ENCODE data around the gene CDKAL1. TPM values are rescaled to one million over a fixed set of nuclear protein-coding genes. Genes with fewer than 3 reads are reported as not detected.

CDKAL1 gene
- polyA plus RNA-seq, 2 of the 4 experiments (the other 2 are of a cell fraction): 4.7 to 8.3 TPM

DNA sequence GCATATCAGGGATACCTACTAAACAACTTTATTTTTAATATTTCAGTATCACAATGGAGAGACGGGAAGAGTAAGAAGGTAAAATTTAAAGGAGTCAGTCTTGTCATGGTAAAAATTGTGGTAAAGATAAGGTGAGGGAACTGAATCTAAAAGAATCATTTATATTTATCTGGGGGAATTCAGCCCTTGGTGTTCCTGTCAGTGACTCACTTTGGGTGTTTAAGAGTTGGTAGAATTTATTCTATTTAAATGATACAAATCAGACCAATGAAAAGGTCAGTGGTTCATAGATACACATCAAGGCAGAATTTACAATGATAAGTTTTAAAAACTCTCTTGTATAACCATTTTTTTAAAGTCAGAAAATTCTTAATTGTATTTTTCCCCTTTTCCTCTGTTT is 164.4 kb downstream of the CDKAL1 start:
- no peak overlapping the region for H3K4me3 ChIP-seq
- DNase-seq (ENCODE audit: low read depth in 1 of 2, low spot score in 1 of 2) (no peak), FAIRE-seq (no peak), ATAC-seq (no peak)
- no peak overlapping the region for H3K27ac ChIP-seq
- 91% methylated on average over 1 of the region's 1 CpG for WGBS (ENCODE audit: missing lambda C conversion rate)
- H3K9me3 ChIP-seq: no peaks in the 10 kb centered on the region
- ChIA-PET CTCF (no interaction called here), POLR2A (no interaction called here)
- no peak for TF ChIP-seq HOXA7 (CRISPR knock-in tag; IDR thresholded peaks at IDR 0.05)
- no peak for TF ChIP-seq ZFP36 (IDR thresholded peaks at IDR 0.05; ENCODE audit: borderline replicate concordance, partially characterized antibody)
- TF ChIP-seq MAFK (IDR thresholded peaks at IDR 0.05; ENCODE audit: partially characterized antibody): no peak
- TF ChIP-seq PHF8 (IDR thresholded peaks at IDR 0.05; ENCODE audit: borderline replicate concordance, low read depth): no peak
- TF ChIP-seq JUNB (IDR thresholded peaks at IDR 0.05): no peak
- TF ChIP-seq, protein P1, sequence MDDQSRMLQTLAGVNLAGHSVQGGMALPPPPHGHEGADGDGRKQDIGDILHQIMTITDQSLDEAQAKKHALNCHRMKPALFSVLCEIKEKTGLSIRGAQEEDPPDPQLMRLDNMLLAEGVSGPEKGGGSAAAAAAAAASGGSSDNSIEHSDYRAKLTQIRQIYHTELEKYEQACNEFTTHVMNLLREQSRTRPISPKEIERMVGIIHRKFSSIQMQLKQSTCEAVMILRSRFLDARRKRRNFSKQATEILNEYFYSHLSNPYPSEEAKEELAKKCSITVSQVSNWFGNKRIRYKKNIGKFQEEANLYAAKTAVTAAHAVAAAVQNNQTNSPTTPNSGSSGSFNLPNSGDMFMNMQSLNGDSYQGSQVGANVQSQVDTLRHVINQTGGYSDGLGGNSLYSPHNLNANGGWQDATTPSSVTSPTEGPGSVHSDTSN (IDR thresholded peaks at IDR 0.05): no peak
- no peak for TF ChIP-seq NPAS2 (CRISPR knock-in tag; IDR thresholded peaks at IDR 0.05; ENCODE audit: borderline replicate concordance)
- no peak for TF ChIP-seq POLR2A (IDR thresholded peaks at IDR 0.05; ENCODE audit: low read length)
- TF ChIP-seq SMC3 (IDR thresholded peaks at IDR 0.05): no peak
- TF ChIP-seq, protein P2, sequence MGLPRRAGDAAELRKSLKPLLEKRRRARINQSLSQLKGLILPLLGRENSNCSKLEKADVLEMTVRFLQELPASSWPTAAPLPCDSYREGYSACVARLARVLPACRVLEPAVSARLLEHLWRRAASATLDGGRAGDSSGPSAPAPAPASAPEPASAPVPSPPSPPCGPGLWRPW (IDR thresholded peaks at IDR 0.05): no peak
- TF ChIP-seq, protein P3, sequence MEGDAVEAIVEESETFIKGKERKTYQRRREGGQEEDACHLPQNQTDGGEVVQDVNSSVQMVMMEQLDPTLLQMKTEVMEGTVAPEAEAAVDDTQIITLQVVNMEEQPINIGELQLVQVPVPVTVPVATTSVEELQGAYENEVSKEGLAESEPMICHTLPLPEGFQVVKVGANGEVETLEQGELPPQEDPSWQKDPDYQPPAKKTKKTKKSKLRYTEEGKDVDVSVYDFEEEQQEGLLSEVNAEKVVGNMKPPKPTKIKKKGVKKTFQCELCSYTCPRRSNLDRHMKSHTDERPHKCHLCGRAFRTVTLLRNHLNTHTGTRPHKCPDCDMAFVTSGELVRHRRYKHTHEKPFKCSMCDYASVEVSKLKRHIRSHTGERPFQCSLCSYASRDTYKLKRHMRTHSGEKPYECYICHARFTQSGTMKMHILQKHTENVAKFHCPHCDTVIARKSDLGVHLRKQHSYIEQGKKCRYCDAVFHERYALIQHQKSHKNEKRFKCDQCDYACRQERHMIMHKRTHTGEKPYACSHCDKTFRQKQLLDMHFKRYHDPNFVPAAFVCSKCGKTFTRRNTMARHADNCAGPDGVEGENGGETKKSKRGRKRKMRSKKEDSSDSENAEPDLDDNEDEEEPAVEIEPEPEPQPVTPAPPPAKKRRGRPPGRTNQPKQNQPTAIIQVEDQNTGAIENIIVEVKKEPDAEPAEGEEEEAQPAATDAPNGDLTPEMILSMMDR (IDR thresholded peaks at IDR 0.05): no peak
- TF ChIP-seq MAZ (IDR thresholded peaks at IDR 0.05; ENCODE audit: borderline replicate concordance, low read depth, low read length): no peak
- no peak for TF ChIP-seq EHF (CRISPR knock-in tag; IDR thresholded peaks at IDR 0.05)
- TF ChIP-seq EHMT2 (IDR thresholded peaks at IDR 0.05; ENCODE audit: low read depth): no peak
- TF ChIP-seq EP300 (IDR thresholded peaks at IDR 0.05): no peak
- no peak for TF ChIP-seq CEBPB (IDR thresholded peaks at IDR 0.05)
- TF ChIP-seq MYC (IDR thresholded peaks at IDR 0.05; ENCODE audit: borderline replicate concordance, low read length): no peak
- TF ChIP-seq ZNF302 (CRISPR knock-in tag; IDR thresholded peaks at IDR 0.05): no peak
- no peak for TF ChIP-seq RCOR1 (IDR thresholded peaks at IDR 0.05; ENCODE audit: low read depth, low read length)
- TF ChIP-seq HDAC2 (IDR thresholded peaks at IDR 0.05): no peak
- H3K4me1 ChIP-seq: no peaks in the 10 kb centered on the region; the same call in 2 of the 3 replicates
- no peak overlapping the region for H3K4me2 ChIP-seq

DNA sequence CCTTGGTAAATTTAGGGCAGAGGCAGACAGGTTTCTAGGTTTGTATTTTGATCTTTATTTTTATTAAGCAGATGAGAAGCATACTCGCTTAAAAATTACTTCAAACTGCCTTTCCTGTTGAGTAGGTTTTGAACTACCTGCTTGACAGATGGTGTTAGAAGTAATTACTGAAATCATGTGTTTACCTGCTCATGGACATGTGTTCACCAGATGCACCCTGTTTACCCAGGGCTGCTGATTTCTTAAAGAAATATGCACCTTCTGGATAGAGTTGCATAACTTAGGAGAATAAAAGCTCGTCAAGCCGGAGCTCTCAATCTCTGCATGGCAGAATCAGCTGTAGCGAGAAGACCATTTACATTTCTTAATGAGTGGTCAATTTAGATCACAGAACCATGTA is 165.1 kb downstream of the CDKAL1 start:
- ATAC-seq (no peak), DNase-seq (ENCODE audit: low read depth in 1 of 2, low spot score in 1 of 2) (no peak), FAIRE-seq (no peak)
- Histone ChIP-seq H3K4me2 (no peak overlapping the region), H3K27ac (no peak overlapping the region), H3K4me3 (no peak overlapping the region), H3K9me3 (no peaks in the 10 kb centered on the region), H3K4me1 (peaks cover 7% of the 10 kb centered on the region)
- ChIA-PET CTCF (no interaction called here), POLR2A (no interaction called here)
- TF ChIP-seq FOXS1 (CRISPR knock-in tag; IDR thresholded peaks at IDR 0.05) (no peak), NR3C1 (IDR thresholded peaks at IDR 0.05) (no peak), CBX8 (IDR thresholded peaks at IDR 0.05) (no peak), FOSL2 (IDR thresholded peaks at IDR 0.05) (no peak), FOSL2 (CRISPR knock-in tag; IDR thresholded peaks at IDR 0.05) (no peak), PHF8 (IDR thresholded peaks at IDR 0.05; ENCODE audit: borderline replicate concordance, low read depth) (no peak), CHD2 (IDR thresholded peaks at IDR 0.05; ENCODE audit: low read length, partially characterized antibody) (no peak), HOXB5 (CRISPR knock-in tag; IDR thresholded peaks at IDR 0.05) (no peak), JUN (IDR thresholded peaks at IDR 0.05) (no peak), TFCP2L1 (CRISPR knock-in tag; IDR thresholded peaks at IDR 0.05) (no peak), MAFK (IDR thresholded peaks at IDR 0.05; ENCODE audit: partially characterized antibody) (no peak), JUNB (IDR thresholded peaks at IDR 0.05) (no peak), CHD4 (IDR thresholded peaks at IDR 0.05; ENCODE audit: borderline replicate concordance) (no peak), CEBPB (IDR thresholded peaks at IDR 0.05) (no peak), GATA3 (IDR thresholded peaks at IDR 0.05; ENCODE audit: borderline replicate concordance) (no peak)
- TF ChIP-seq, protein P4, sequence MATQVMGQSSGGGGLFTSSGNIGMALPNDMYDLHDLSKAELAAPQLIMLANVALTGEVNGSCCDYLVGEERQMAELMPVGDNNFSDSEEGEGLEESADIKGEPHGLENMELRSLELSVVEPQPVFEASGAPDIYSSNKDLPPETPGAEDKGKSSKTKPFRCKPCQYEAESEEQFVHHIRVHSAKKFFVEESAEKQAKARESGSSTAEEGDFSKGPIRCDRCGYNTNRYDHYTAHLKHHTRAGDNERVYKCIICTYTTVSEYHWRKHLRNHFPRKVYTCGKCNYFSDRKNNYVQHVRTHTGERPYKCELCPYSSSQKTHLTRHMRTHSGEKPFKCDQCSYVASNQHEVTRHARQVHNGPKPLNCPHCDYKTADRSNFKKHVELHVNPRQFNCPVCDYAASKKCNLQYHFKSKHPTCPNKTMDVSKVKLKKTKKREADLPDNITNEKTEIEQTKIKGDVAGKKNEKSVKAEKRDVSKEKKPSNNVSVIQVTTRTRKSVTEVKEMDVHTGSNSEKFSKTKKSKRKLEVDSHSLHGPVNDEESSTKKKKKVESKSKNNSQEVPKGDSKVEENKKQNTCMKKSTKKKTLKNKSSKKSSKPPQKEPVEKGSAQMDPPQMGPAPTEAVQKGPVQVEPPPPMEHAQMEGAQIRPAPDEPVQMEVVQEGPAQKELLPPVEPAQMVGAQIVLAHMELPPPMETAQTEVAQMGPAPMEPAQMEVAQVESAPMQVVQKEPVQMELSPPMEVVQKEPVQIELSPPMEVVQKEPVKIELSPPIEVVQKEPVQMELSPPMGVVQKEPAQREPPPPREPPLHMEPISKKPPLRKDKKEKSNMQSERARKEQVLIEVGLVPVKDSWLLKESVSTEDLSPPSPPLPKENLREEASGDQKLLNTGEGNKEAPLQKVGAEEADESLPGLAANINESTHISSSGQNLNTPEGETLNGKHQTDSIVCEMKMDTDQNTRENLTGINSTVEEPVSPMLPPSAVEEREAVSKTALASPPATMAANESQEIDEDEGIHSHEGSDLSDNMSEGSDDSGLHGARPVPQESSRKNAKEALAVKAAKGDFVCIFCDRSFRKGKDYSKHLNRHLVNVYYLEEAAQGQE (IDR thresholded peaks at IDR 0.05): no peak
- TF ChIP-seq, protein P5, sequence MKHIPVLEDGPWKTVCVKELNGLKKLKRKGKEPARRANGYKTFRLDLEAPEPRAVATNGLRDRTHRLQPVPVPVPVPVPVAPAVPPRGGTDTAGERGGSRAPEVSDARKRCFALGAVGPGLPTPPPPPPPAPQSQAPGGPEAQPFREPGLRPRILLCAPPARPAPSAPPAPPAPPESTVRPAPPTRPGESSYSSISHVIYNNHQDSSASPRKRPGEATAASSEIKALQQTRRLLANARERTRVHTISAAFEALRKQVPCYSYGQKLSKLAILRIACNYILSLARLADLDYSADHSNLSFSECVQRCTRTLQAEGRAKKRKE (CRISPR knock-in tag; IDR thresholded peaks at IDR 0.05; ENCODE audit: low read depth): no peak
- TF ChIP-seq, protein P6, sequence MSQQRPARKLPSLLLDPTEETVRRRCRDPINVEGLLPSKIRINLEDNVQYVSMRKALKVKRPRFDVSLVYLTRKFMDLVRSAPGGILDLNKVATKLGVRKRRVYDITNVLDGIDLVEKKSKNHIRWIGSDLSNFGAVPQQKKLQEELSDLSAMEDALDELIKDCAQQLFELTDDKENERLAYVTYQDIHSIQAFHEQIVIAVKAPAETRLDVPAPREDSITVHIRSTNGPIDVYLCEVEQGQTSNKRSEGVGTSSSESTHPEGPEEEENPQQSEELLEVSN (IDR thresholded peaks at IDR 0.05; ENCODE audit: borderline replicate concordance, low read depth): no peak
- 92% methylated on average over 4 of the region's 4 CpGs for WGBS (ENCODE audit: missing lambda C conversion rate)
